Body of pancreas (tissue), 4 donors: ENCODE data around the gene CDHR3.

Source experiments
- POLR2A ChIP-seq, 3 donors: fragments of 450-650 bp; IDR thresholded peaks; one replicate each; pipeline ENCODE4 v1.6.1; 2016; ENCODE audit warnings: antibody characterized with exemption in 3 of 3, mild to moderate bottlenecking in 2 of 3
- TF ChIP-seq, protein P1 (sequence below), 7 experiments: fragments of 450-650 bp in 4 of 7; fragments of 200-600 bp in 3 of 7; sonication (generic) in 3 of 7; IDR thresholded peaks; one replicate each; pipeline ENCODE4 v1.5.1; 2016 to 2019; ENCODE audit warnings: antibody characterized with exemption in 7 of 7

DNA sequence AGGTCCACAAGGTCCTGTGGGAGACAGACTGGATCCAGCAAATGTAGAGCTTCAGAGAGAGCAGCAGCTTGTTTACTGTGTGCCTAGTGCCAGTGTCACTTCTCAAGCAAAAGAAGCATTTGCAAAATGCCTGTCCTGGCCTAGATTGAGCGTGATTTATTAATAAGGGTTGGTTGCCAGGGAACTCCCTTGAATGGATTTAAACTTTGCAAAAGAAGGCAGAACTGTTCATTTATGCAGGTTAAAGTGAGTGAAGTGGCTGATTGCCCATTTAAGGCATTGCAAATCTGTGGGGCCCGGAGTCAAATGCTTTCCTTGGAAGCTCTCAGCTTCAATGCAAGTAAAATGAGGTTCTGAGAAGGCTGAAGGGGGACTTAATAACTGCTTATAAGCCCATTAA is 71.3 kb downstream of the CDHR3 start:
- TF ChIP-seq, protein P1, sequence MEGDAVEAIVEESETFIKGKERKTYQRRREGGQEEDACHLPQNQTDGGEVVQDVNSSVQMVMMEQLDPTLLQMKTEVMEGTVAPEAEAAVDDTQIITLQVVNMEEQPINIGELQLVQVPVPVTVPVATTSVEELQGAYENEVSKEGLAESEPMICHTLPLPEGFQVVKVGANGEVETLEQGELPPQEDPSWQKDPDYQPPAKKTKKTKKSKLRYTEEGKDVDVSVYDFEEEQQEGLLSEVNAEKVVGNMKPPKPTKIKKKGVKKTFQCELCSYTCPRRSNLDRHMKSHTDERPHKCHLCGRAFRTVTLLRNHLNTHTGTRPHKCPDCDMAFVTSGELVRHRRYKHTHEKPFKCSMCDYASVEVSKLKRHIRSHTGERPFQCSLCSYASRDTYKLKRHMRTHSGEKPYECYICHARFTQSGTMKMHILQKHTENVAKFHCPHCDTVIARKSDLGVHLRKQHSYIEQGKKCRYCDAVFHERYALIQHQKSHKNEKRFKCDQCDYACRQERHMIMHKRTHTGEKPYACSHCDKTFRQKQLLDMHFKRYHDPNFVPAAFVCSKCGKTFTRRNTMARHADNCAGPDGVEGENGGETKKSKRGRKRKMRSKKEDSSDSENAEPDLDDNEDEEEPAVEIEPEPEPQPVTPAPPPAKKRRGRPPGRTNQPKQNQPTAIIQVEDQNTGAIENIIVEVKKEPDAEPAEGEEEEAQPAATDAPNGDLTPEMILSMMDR (IDR thresholded peaks at IDR 0.05): no peak
- TF ChIP-seq POLR2A (IDR thresholded peaks at IDR 0.05): no peak
